RWPE1 (cell line): Measurements from ENCODE around the gene ABCA2.

Experiments used
- CTCF ChIA-PET: fragments of 350-600 bp; sonication (Branson Sonifier 250); formaldehyde crosslinking; extraction: SDS; loops from one replicate; lab custom pipeline; 2021; lab: Yijun Ruan, JAX
- POLR2A ChIA-PET: fragments of 400-600 bp; formaldehyde crosslinking; extraction: SDS; loops from one replicate; lab custom pipeline; 2020; ENCODE audit warnings: antibody characterized with exemption; ENCODE audit not compliant: low non-redundant PET; lab: Yijun Ruan, JAX
- DNase-seq: peaks from one replicate; pipeline ENCODE4 v3.0.0; 2012; ENCODE audit warnings: low spot score
- H3K27ac ChIP-seq: fragments of 450-650 bp; 2 replicates; pipeline ENCODE4 v1.5.1; 2017
- CTCF ChIP-seq: fragments of 450-650 bp; conservative IDR thresholded peaks from 2 replicates; pipeline ENCODE4 v1.5.1; 2017; ENCODE audit warnings: low read depth, mild to moderate bottlenecking

The ABCA2 gene

GRCh38 chr9:137032858-137033257 lies 4.8 kb upstream of the ABCA2 start:
- POLR2A ChIA-PET = no interaction called here
- peak overlapping the region; percentile 25 for H3K27ac ChIP-seq
- DNase-seq = no peak
- no peak for TF ChIP-seq CTCF
- CTCF ChIA-PET = no interaction called here

- peak within 1 kb of the TSS; percentile 25 for H3K27ac ChIP-seq
- CTCF ChIA-PET = interaction anchor here (0.7 kb wide), 1 partner anchor 655 kb away, joined by 3 read pairs; no protein-coding TSS in a partner anchor
- no peak for DNase-seq
- TF ChIP-seq CTCF = no peak
- POLR2A ChIA-PET = no interaction called here
These were observed 4.0 kb upstream of the ABCA2 start, which contains the start of gene FUT7 for GRCh38 chr9:137031904-137032640. FUT7 (minus strand) TSS chr9:137032088; CDS start chr9:137031991, 97 bp downstream.

GRCh38 chr9:137030538-137031527 lies 2.8 kb upstream of the ABCA2 start:
- H3K27ac ChIP-seq = 0 out of 2 replicates have a peak overlapping the region, but pooled peaks have one; percentile 81
- ChIA-PET CTCF (interaction anchor here (0.6 to 3.1 kb wide), 18 partner anchors 9 to 273 kb away, joined by 3 to 26 read pairs (median 6); partner anchors contain the start of genes AJM1, LCN8, NPDC1 and RNF224), POLR2A (no interaction called here)

GRCh38 chr9:137030006-137030405 lies 2.0 kb upstream of the ABCA2 start:
- no peak for DNase-seq
- ChIA-PET CTCF (interaction anchor here (0.5 to 3.2 kb wide), 44 partner anchors 10 to 272 kb away, joined by 3 to 26 read pairs (median 4); partner anchors contain the start of genes AJM1, CLIC3, LCN8 and NPDC1), POLR2A (no interaction called here)
- peak overlapping the region; percentile 81 for H3K27ac ChIP-seq
- no peak for TF ChIP-seq CTCF

More at GRCh38 chr9:137030538-137031527, 2.8 kb upstream of the ABCA2 start:
- no peak for TF ChIP-seq CTCF
- no peak for DNase-seq

- peak; percentile 78 for DNase-seq
- POLR2A ChIA-PET = interaction anchor here (0.5 kb wide), 2 partner anchors 9 to 145 kb away, joined by 3 read pairs; no protein-coding TSS in a partner anchor
- CTCF ChIA-PET = interaction anchor here (0.5 to 4.7 kb wide), 62 partner anchors 7 to 620 kb away, joined by 3 to 44 read pairs (median 4); partner anchors contain the start of genes AJM1, CLIC3, ENTPD8 and FBXW5
- H3K27ac ChIP-seq = peak overlapping the region; percentile 81
- TF ChIP-seq CTCF = peak; percentile 99
These were observed 1.3 kb upstream of the ABCA2 start for GRCh38 chr9:137029058-137029936.
